ENCODE data around the gene LSM5.

Gene LSM5

DNA sequence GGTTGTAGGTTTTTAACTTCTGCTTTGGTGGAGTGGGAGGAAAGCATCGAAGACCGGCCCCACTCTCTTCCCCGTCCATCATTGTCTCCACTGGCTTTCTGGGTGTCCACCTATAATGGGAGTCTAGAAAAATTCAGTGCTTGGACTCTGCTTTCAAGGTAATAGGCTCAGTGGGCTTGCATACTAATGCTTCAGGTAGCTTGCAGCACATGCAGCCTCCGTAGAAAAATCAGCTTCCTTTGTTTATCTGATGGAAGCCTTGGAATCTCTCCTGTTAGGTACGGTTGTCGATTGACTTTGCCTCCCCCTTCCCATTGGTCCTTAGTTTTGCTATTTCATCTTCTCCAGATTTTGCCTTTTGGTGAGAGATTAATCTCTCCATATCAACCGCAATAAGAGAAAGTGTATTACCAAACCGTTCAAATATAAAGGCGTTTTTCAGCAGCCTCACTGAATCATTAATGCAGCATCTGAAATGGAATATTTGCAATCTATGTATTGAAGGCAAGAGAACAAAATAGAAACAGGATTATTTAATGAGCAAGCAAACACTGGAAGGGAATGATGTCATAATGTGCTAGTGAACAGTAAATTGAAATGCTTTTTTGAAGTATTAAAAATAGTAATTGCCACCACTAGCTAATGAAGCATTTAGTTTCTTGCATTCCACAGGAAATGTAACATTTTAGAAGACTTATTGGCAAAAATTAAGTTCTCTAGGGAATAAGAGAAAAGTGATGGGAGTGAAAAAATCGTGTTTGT, 6.1 kb upstream of the LSM5 start:
- H3K9me3 ChIP-seq (ENCODE audit: insufficient read depth, low read length, severe bottlenecking) = no peaks in the 10 kb centered on the region
- H2AFZ ChIP-seq (ENCODE audit: low read depth, low read length) = peak overlapping the region; percentile 86
- H4K20me1 ChIP-seq (ENCODE audit: insufficient read depth, low read length) = peaks cover 14% of the 10 kb centered on the region
- DNase-seq (no peak), ATAC-seq (ENCODE audit: insufficient read depth, low read depth) (no peak)
- peak overlapping the region; percentile 84 to 93 for H3K4me3 ChIP-seq (ENCODE audit: low read depth in 1 of 2, low read length in 2 of 2)
- peak overlapping the region; percentile 95 for H3K9ac ChIP-seq (ENCODE audit: low read depth, low read length)
- no peaks in the 10 kb centered on the region for H3K27me3 ChIP-seq (ENCODE audit: insufficient read depth, low read length, poor library complexity)
- peak overlapping the region; percentile 90 for H3K4me2 ChIP-seq (ENCODE audit: insufficient read depth, low read length)
- H3K79me2 ChIP-seq (ENCODE audit: insufficient read depth, low read length) = peaks cover 58% of the 10 kb centered on the region
- peaks cover 38% of the 10 kb centered on the region for H3K4me1 ChIP-seq (ENCODE audit: insufficient read depth, low read length)
- H3K36me3 ChIP-seq (ENCODE audit: insufficient read depth, low read length) = no peaks in the 10 kb centered on the region; the same call in 1 of the 2 replicates
- TF ChIP-seq EZH2 (IDR thresholded peaks at IDR 0.05; ENCODE audit: borderline replicate concordance, low read depth, low read length, severe bottlenecking) (no peak), CTCF (IDR thresholded peaks at IDR 0.05; ENCODE audit: borderline replicate concordance, extremely low read depth, low read length, poor library complexity, severe bottlenecking) (no peak)
- peak overlapping the region; percentile 96 for H3K27ac ChIP-seq (ENCODE audit: low read length)

DNA sequence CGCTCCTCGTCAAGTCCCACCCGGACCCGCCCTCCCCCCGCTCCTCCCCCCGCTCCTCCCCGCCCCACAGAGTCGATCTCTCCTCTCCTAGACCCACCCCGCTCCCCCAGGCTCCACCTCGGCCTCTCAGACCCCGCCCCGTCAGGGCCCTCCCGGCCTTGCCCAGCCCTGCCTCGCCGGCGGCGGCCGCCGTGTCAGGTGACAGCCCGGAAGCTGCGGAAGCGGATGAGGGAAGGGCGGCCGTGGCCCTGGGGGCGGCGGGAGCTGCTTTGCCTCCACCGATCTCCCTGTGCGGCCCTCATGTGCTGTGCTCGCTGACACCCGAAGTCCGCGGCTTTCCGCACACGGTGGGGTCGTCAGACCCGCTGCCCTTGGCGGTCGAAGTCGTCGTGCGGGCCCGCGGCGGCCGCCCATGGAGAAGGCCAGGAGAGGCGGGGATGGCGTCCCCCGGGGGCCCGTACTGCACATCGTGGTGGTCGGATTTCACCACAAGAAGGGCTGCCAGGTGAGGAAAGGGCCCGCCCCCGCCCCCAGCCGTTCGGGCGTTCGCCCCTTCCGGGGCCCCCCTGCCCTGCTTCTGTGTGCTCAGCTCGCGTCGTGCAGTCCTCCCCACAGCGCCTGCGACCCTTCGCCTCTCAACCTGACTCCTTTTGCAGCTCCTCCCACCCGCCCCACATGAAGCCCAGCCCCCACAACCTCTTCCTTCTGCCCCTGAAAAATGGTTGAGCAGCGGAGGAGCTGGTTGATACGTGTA, 5.3 kb upstream of the LSM5 start, which contains the start of gene AVL9:
Gene AVL9 (plus strand): TSS at position 192 of the 754 bp plus-strand sequence. CDS start 221 bp downstream, at position 413.
- H3K9ac ChIP-seq (ENCODE audit: low read depth, low read length) = peak within 1 kb of the TSS; percentile 95
- peaks cover 50% of the 10 kb centered on the region for H3K79me2 ChIP-seq (ENCODE audit: insufficient read depth, low read length)
- H4K20me1 ChIP-seq (ENCODE audit: insufficient read depth, low read length) = peaks cover 7% of the 10 kb centered on the region; the same call in 1 of the 2 replicates
- TF ChIP-seq CTCF (IDR thresholded peaks at IDR 0.05; ENCODE audit: borderline replicate concordance, extremely low read depth, low read length, poor library complexity, severe bottlenecking) (no peak), EZH2 (IDR thresholded peaks at IDR 0.05; ENCODE audit: borderline replicate concordance, low read depth, low read length, severe bottlenecking) (no peak)
- H3K9me3 ChIP-seq (ENCODE audit: insufficient read depth, low read length, severe bottlenecking) = no peaks in the 10 kb centered on the region
- no peaks in the 10 kb centered on the region; the same call in 1 of the 2 replicates for H3K36me3 ChIP-seq (ENCODE audit: insufficient read depth, low read length)
- H3K4me1 ChIP-seq (ENCODE audit: insufficient read depth, low read length) = peaks cover 39% of the 10 kb centered on the region
- H3K4me3 ChIP-seq (ENCODE audit: low read depth in 1 of 2, low read length in 2 of 2) = peak within 1 kb of the TSS; percentile 84 to 93
- peak within 1 kb of the TSS; percentile 90 for H3K4me2 ChIP-seq (ENCODE audit: insufficient read depth, low read length)
- peak; percentile 99 for DNase-seq
- peak within 1 kb of the TSS; percentile 96 for H3K27ac ChIP-seq (ENCODE audit: low read length)
- no peaks in the 10 kb centered on the region for H3K27me3 ChIP-seq (ENCODE audit: insufficient read depth, low read length, poor library complexity)
- peak within 1 kb of the TSS; percentile 94 for H2AFZ ChIP-seq (ENCODE audit: low read depth, low read length)
- peak; percentile 88 for ATAC-seq (ENCODE audit: insufficient read depth, low read depth)

GRCh38 chr7:32494946-32495297, 4.7 kb upstream of the LSM5 start:
- peaks cover 7% of the 10 kb centered on the region; the same call in 1 of the 2 replicates for H4K20me1 ChIP-seq (ENCODE audit: insufficient read depth, low read length)
- H3K27ac ChIP-seq (ENCODE audit: low read length) = peak overlapping the region; percentile 80
- TF ChIP-seq EZH2 (IDR thresholded peaks at IDR 0.05; ENCODE audit: borderline replicate concordance, low read depth, low read length, severe bottlenecking) = no peak
- TF ChIP-seq CTCF (IDR thresholded peaks at IDR 0.05; ENCODE audit: borderline replicate concordance, extremely low read depth, low read length, poor library complexity, severe bottlenecking) = no peak
- DNase-seq = no peak
- peak overlapping the region; percentile 84 for H3K4me2 ChIP-seq (ENCODE audit: insufficient read depth, low read length)
- peaks cover 48% of the 10 kb centered on the region for H3K79me2 ChIP-seq (ENCODE audit: insufficient read depth, low read length)
- H2AFZ ChIP-seq (ENCODE audit: low read depth, low read length) = peak overlapping the region; percentile 94
- ATAC-seq (ENCODE audit: insufficient read depth, low read depth) = no peak
- no peaks in the 10 kb centered on the region; the same call in 1 of the 2 replicates for H3K36me3 ChIP-seq (ENCODE audit: insufficient read depth, low read length)
- no peaks in the 10 kb centered on the region for H3K9me3 ChIP-seq (ENCODE audit: insufficient read depth, low read length, severe bottlenecking)
- no peaks in the 10 kb centered on the region for H3K27me3 ChIP-seq (ENCODE audit: insufficient read depth, low read length, poor library complexity)
- peak overlapping the region; percentile 50 to 81 for H3K4me3 ChIP-seq (ENCODE audit: low read depth in 1 of 2, low read length in 2 of 2)
- H3K4me1 ChIP-seq (ENCODE audit: insufficient read depth, low read length) = peaks cover 39% of the 10 kb centered on the region
- H3K9ac ChIP-seq (ENCODE audit: low read depth, low read length) = peak overlapping the region; percentile 95
